Lower lobe of right lung (tissue), 2 donors: ENCODE measurements around the gene C12orf75. TPM values are rescaled to one million over a fixed set of nuclear protein-coding genes. Genes with fewer than 3 reads are reported as not detected.

Experiments
- ATAC-seq, 2 donors: fragments of 200-7000 bp; cut with Tn5 transposase; one replicate each; pipeline ENCODE4 v1.9.1; 2020 to 2022; ENCODE audit warnings: mild to moderate bottlenecking in 2 of 2, moderate library complexity in 2 of 2
- DNase-seq: peaks from one replicate; pipeline ENCODE4 v3.0.0-alpha.2; 2020
- H3K27ac ChIP-seq: fragments of 200-600 bp; one replicate; pipeline ENCODE4 v1.8.0; 2022
- H3K27me3 ChIP-seq: fragments of 200-600 bp; one replicate; pipeline ENCODE4 v1.8.0; 2022; ENCODE audit warnings: low read depth
- H3K36me3 ChIP-seq: fragments of 200-600 bp; one replicate; pipeline ENCODE4 v1.8.0; 2022; ENCODE audit warnings: mild to moderate bottlenecking
- H3K4me1 ChIP-seq: fragments of 200-600 bp; one replicate; pipeline ENCODE4 v1.8.0; 2022
- H3K4me3 ChIP-seq: fragments of 200-600 bp; one replicate; pipeline ENCODE4 v1.8.0; 2022; ENCODE audit warnings: mild to moderate bottlenecking
- H3K9me3 ChIP-seq: fragments of 200-600 bp; one replicate; pipeline ENCODE4 v1.8.0; 2022
- intact Hi-C: fragments of 100-400 bp; cut with DNase I; formaldehyde crosslinking; loops from one replicate; pipeline ENCODE4 v1.11.0; 2022
- total RNA-seq: library from RNA; stranded (reverse); fragmentation: NEBNext Ultra II Directional; extraction: Animal tissue kit (Norgen Biotek cat#: 25700); gene quantifications from one replicate; pipeline ENCODE4 v1.2.1, GENCODE V29; 2021
- TF ChIP-seq, protein P1 (sequence below): fragments of 200-600 bp; IDR thresholded peaks from one replicate; pipeline ENCODE4 v1.8.0; 2022; ENCODE audit warnings: antibody characterized with exemption, mild to moderate bottlenecking
- donor health status: DM: no; HTN: yes; CAD: no; lungs with severe emphysema.

Gene C12orf75
- total RNA-seq, 1 donor from 2014 or later: 14.2 TPM

DNA sequence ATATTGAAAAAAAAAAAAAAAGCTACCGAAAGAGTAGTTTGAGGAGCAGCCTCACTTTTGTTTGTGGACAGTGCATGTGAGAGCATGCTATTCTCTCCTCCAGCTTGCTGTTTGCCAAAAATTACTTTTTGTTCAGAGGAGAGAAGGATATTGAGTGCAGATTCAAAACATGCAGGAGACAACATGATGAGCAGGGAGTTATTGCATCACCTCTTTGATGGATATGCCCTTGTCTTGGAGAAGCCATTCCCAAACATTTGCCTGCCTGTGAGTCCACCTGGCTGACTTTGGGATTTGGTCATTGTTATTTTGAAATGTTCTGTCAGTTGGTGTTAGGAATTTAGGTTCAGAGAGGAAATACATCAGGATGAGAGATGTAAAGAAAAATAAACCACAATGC, 2.4 kb downstream of the C12orf75 start:
- TF ChIP-seq, protein P1, sequence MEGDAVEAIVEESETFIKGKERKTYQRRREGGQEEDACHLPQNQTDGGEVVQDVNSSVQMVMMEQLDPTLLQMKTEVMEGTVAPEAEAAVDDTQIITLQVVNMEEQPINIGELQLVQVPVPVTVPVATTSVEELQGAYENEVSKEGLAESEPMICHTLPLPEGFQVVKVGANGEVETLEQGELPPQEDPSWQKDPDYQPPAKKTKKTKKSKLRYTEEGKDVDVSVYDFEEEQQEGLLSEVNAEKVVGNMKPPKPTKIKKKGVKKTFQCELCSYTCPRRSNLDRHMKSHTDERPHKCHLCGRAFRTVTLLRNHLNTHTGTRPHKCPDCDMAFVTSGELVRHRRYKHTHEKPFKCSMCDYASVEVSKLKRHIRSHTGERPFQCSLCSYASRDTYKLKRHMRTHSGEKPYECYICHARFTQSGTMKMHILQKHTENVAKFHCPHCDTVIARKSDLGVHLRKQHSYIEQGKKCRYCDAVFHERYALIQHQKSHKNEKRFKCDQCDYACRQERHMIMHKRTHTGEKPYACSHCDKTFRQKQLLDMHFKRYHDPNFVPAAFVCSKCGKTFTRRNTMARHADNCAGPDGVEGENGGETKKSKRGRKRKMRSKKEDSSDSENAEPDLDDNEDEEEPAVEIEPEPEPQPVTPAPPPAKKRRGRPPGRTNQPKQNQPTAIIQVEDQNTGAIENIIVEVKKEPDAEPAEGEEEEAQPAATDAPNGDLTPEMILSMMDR: no peak
- peaks cover 11% of the 10 kb centered on the region for H3K27me3 ChIP-seq

DNA sequence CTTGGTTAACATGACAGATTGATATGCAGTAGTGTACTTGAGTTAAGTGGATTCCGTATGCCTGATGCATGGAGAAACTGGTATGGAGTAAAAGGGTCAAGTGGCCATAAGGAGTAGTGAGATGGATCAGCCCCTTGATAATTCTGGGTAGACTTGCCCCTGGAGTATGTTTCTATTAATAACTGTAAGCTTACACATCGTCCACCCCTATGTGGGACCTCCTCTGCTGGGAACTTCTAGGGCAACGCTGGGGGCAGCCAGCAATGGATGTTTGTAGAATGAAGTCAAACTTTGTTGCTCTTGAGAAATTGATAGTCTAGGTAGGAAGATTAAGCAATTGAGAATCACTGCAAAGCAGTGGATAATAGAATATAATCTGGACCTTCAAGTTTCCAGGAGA, 3.5 kb downstream of the C12orf75 start:
- Histone ChIP-seq H3K36me3 (no peaks in the 10 kb centered on the region), H3K27ac (no peak overlapping the region), H3K4me1 (peaks cover 10% of the 10 kb centered on the region), H3K4me3 (no peak overlapping the region), H3K9me3 (no peaks in the 10 kb centered on the region), H3K27me3 (peaks cover 11% of the 10 kb centered on the region)
- ATAC-seq (no peak), DNase-seq (no peak)
- intact Hi-C loops: no loop called here
- TF ChIP-seq, protein P1: no peak

More for the DNA sequence above, 2.4 kb downstream of the C12orf75 start:
- Histone ChIP-seq H3K36me3 (no peaks in the 10 kb centered on the region), H3K4me3 (no peak overlapping the region), H3K27ac (no peak overlapping the region), H3K9me3 (no peaks in the 10 kb centered on the region), H3K4me1 (peaks cover 10% of the 10 kb centered on the region)
- intact Hi-C loops: no loop called here
- DNase-seq (no peak), ATAC-seq (no peak)

DNA sequence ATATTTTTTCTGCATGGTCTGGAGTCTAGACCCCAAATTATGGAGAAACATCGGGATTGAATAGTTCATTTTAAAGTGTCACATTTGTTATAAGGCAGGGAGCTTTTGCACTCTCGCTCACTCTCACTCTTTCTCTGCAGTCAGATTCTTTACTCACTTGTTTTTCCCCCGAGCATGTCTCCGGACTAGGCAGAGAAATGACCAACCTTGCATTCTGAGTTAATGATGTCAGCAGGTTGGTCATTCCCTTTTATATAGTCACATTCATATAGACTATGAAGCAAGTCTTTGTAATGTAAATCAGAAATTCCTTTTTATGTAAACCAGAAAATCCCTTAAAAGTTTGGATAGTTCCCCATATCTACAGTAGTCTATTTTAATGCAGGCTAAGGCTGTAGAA, 4.1 kb downstream of the C12orf75 start:
- H3K27ac ChIP-seq: no peak overlapping the region
- H3K4me1 ChIP-seq: peaks cover 10% of the 10 kb centered on the region
- intact Hi-C loops: no loop called here
- no peak for ATAC-seq
- no peaks in the 10 kb centered on the region for H3K36me3 ChIP-seq
- H3K9me3 ChIP-seq: no peaks in the 10 kb centered on the region
- peaks cover 11% of the 10 kb centered on the region for H3K27me3 ChIP-seq
- TF ChIP-seq, protein P1: no peak
- DNase-seq: no peak
- no peak overlapping the region for H3K4me3 ChIP-seq

DNA sequence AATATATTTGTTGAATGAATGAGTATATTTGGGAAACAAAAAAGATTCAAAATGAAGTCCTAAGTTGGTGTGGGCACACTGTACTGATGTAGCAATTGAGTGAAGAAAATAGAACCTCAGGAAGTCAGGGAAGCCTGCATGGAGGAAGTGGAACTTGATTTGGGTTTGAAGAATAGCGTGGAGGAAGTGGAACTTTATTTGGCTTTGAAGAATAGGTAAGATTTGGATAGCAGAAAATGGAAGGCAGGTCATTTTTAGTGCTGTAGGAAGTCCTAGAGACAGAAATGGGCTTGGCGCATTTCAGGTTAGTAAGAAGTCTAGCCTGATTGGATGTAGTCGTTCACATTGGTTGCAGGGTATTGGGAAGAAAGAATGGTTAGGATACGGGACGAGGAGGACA, 5.4 kb downstream of the C12orf75 start:
- Histone ChIP-seq H3K9me3 (no peaks in the 10 kb centered on the region), H3K4me1 (peaks cover 4% of the 10 kb centered on the region), H3K4me3 (no peak overlapping the region), H3K27ac (no peak overlapping the region), H3K36me3 (no peaks in the 10 kb centered on the region), H3K27me3 (peaks cover 10% of the 10 kb centered on the region)
- intact Hi-C loops: no loop called here
- ATAC-seq (no peak), DNase-seq (no peak)
- TF ChIP-seq, protein P1: no peak

DNA sequence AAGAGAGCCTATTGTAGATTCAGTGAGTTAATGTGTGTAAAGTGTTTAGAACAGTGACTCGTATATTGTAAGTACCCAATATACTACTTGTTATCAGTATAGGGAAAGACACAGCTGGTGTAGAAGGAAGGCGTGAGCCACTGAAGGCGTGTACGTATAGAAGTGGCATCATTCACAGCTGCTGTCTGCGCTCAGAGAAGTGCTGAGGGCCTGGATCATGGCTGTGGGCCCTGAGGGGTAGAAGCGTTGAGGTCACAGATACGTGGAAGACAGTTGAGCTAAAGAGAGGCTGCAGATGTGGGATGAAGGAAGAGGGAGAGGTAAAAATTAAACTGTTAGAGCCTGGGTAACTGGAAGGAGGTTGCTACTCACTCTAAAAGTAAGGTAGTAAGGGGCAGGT, 5.9 kb downstream of the C12orf75 start:
- Histone ChIP-seq H3K27ac (no peak overlapping the region), H3K4me3 (no peak overlapping the region), H3K4me1 (no peaks in the 10 kb centered on the region), H3K27me3 (peaks cover 7% of the 10 kb centered on the region), H3K36me3 (no peaks in the 10 kb centered on the region), H3K9me3 (no peaks in the 10 kb centered on the region)
- intact Hi-C loops: no loop called here
- DNase-seq (no peak), ATAC-seq (no peak)
- TF ChIP-seq, protein P1: no peak

DNA sequence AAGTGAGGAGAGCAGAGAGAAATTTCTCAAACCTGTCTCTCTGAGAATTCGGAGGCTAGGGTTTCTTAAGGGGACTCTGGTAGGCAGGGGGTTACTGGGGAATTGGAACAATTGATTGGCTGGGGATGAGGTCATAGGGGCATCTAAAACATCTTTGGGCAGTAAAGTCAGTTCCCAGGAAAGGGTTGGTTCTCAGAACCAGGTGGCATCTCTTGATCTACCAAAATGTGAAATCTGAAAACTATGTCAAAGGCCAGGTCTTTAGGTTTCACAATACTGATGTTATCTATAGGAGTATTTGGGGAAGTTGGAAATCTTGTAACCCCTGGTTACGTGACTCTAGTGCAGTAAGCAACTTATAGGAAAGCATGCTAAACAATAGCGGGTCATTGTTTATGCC, 6.9 kb downstream of the C12orf75 start:
- Histone ChIP-seq H3K27ac (no peak overlapping the region), H3K9me3 (no peaks in the 10 kb centered on the region), H3K36me3 (no peaks in the 10 kb centered on the region), H3K4me3 (no peak overlapping the region), H3K27me3 (no peaks in the 10 kb centered on the region), H3K4me1 (no peaks in the 10 kb centered on the region)
- ATAC-seq: no peak
- intact Hi-C loops: no loop called here
- TF ChIP-seq, protein P1: no peak
- no peak for DNase-seq
